Fibroblast of pulmonary artery (primary cell): Measurements from ENCODE around the gene INF2.
A peak's percentile ranks its signal among the peaks of the same experiment; 100 is the strongest.

ENCODE experiments used
- DNase-seq: peaks from one replicate; pipeline ENCODE4 v3.0.0-alpha.2; 2010; ENCODE audit warnings: low read depth
- H3K4me3 ChIP-seq: replicated peaks from 2 replicates; pipeline ENCODE4 v1.5.1; 2011; ENCODE audit warnings: low read depth, mild to moderate bottlenecking, control low read depth, low read length, moderate library complexity
- TF ChIP-seq, protein P1 (sequence below): IDR thresholded peaks from 2 replicates; pipeline ENCODE4 v1.5.1; 2011; ENCODE audit warnings: mild to moderate bottlenecking, control low read depth, low read length, inconsistent platforms; ENCODE audit errors: missing control alignments

The INF2 gene

DNA sequence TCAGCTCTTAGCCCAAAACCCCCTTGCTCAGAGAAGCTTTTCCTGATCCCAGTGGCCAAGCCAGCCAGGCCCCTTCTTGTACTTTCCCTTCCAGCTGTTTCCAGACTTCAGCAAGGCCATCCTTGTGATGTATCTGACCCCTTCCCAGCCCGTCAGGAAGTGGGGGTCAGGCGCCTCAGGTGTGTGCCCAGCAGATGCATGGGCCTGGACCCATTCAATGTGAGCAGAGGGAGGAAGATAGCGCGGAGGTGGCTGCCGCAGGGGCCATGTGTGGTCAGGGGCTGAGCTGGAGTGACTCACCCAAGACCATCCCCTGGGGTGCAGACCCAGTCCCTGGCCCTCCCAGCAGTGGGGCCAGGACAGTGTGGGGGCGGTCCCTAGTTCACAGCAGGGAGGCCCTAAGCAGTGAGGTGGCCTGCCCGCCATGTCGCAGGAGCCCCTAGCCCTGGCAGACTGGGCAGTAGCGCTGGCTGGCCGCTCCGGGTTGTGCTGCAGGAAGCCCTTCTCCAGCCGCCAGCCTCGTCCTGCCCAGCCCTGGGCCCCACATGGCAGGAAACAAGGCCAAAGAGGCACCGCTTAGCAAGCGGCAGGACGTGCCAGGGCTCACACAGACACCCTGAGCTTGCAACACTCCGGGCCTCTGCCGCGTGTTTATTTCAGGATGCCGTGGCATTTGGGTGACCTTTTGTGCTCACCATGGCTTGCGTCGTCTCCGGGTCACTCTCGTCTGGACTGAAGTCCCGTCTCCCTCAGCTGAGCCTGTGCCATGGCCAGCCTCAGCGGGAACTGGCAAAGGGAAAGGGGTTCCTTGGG lies 46.6 kb downstream of the INF2 start:
- H3K4me3 ChIP-seq, result no peak overlapping the region
- TF ChIP-seq, protein P1, sequence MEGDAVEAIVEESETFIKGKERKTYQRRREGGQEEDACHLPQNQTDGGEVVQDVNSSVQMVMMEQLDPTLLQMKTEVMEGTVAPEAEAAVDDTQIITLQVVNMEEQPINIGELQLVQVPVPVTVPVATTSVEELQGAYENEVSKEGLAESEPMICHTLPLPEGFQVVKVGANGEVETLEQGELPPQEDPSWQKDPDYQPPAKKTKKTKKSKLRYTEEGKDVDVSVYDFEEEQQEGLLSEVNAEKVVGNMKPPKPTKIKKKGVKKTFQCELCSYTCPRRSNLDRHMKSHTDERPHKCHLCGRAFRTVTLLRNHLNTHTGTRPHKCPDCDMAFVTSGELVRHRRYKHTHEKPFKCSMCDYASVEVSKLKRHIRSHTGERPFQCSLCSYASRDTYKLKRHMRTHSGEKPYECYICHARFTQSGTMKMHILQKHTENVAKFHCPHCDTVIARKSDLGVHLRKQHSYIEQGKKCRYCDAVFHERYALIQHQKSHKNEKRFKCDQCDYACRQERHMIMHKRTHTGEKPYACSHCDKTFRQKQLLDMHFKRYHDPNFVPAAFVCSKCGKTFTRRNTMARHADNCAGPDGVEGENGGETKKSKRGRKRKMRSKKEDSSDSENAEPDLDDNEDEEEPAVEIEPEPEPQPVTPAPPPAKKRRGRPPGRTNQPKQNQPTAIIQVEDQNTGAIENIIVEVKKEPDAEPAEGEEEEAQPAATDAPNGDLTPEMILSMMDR, result no peak
- DNase-seq, result peak; percentile 75

DNA sequence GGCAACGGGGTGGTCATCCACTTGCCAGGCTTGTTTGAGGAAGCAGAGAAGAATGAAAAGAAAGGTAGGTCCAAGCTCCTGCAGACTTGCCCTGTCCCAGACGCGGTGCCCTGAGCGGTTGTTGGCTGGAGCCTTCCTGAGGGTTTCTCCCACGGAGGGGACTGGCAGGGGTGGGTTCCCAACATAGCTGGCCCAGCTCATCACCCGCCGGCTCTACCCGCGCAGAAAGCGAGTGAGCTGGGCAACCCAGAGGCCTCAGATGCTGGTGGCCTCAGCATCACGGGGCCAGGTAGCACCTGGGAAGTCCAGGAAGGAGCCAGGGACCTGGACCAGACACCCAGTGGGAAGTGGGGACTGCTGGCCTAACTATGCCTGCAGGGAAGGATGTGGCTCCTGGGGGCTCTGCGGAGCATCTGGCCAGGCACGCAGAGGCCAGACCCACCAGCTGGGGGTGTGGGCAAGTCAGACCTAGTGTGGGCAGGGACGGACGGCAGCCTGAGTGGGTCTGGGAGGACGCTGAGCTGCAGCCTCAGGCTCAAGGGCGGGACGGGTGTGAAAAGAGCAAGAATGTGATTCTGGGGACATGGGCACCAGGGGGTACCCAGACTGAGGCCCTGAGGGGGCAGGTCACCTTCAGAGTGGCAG lies 49.1 kb downstream of the INF2 start:
- DNase-seq, result no peak
- no peak overlapping the region for H3K4me3 ChIP-seq
- TF ChIP-seq, protein P1, result no peak

DNA sequence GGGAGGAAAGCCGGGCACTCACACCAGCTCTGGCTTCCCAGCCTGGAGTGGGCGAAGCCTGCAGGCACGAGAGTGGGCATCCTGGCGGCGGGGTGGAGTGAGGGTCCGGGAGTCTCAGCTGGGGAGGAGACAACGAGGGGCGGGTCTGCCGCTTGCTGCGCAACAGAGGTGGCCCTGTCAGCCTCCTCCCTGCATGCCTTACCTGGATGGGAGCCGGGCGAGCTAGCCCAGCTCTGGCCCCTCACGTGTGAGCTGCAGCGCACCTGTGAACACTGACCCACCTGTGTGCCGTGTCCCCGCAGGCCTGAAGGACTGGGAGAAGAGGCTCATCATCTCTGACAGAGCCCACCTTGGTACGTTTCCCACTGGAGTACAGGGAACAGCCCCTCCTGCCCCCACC lies 49.6 kb downstream of the INF2 start:
- no peak overlapping the region for H3K4me3 ChIP-seq
- DNase-seq, result no peak
- TF ChIP-seq, protein P1, result no peak

DNA sequence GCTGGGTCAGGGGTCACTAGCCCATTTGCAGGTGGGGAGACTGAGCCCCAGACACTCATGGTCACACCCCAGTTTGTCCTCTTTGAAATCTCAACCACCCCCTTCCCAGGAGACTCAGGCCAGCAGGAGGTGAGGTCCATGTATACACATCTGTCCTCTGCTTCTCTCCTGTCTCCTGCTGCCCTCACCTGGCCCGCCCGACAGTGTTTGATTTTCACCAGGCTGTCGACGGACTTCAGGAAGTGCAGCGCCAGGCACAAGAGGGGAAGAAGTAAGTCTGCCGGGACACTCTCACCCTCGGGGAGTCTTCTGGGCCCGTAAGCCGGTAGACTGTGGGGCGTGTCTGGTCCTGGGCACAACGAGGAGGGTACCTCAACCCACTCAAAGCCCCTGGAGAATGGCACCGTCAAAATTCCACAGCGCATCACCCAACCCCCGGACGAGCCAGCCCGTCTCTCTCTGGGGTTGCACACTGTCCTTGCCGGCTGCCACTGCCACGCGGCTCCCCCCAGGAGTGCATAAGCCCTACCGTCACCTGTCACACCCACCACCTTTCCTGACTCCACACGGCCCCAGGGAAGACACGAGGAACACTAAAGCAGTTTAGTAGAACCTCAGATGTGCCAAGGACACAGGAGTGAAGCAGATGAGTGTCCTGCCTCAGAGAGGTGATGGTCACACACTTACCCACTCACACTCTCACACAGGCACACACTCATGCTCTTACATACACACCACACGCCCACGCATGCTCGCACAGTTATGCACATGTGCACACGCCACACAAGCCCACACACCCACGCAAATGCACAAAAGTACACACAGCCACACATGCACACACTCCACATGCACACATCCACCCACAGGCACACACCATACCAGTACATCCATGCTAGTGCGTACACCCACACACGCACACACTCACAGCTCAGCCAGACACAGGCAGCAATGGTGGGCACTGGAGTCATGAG lies 50.4 kb downstream of the INF2 start:
- no peak overlapping the region for H3K4me3 ChIP-seq
- TF ChIP-seq, protein P1, result no peak
- DNase-seq, result no peak

DNA sequence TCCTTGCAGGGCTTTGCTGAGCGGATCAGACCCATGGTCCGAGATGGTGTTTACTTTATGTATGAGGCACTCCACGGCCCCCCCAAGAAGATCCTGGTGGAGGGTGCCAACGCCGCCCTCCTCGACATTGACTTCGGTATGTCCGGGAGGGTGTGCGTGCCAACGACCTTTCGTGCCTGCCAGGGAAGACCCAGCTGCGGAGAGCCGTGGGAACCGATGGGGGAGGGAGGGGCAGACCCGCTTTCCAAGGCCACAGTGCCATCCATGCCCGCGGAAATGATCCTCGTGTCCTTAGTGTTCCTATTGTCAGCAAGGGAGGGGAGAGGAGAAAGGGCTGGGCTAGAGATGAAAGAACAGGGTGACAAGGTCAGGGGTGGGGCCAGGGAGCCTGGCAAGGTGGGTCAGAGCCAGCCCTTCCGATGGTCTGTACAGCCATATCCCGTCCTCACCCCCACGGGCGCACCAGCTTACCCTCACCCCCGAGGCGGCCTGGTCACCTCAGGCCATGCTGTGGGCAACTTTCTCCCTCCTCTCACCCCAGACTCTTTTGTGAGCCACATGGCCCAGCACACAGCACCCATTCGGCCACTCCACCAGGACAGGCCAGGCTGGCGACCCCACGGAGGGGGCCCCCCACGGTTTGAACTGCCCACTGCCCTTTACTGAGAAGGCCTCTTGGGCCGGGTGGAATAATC lies 51.8 kb downstream of the INF2 start:
- DNase-seq, result no peak
- H3K4me3 ChIP-seq, result no peak overlapping the region
- TF ChIP-seq, protein P1, result no peak

DNA sequence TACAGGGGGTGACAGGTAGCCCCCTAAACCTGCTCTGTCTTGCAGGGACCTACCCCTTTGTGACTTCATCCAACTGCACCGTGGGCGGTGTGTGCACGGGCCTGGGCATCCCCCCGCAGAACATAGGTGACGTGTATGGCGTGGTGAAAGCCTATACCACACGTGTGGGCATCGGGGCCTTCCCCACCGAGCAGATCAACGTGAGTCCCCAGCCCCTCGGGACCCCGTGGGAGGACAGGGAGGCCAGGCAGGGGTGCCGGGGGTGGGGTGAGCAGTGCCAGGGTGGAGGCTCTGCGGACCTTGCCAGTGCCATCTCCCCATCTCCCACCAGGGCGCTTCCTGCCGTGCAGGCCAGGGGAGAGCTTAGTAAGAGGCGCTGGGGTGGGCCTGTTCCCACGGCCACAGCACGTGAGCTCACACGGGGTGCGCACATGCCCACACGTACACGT lies 52.4 kb downstream of the INF2 start:
- H3K4me3 ChIP-seq, result no peak overlapping the region
- no peak for DNase-seq
- TF ChIP-seq, protein P1, result no peak
